AG09309 (cell line): Measurements from ENCODE around the gene PLCL2.

Experiments used
- DNase-seq: peaks from one replicate; pipeline ENCODE4 v3.0.0-alpha.2; 2010; ENCODE audit warnings: low read depth
- H3K4me3 ChIP-seq: 2 replicates; pipeline ENCODE4 v1.5.1; 2011; ENCODE audit warnings: mild to moderate bottlenecking, low read depth, low read length, moderate library complexity; ENCODE audit not compliant: control insufficient read depth
- CTCF ChIP-seq: IDR thresholded peaks from 2 replicates; pipeline ENCODE4 v1.5.1; 2011; ENCODE audit warnings: mild to moderate bottlenecking, low read depth, low read length, inconsistent platforms; ENCODE audit not compliant: insufficient read depth, control insufficient read depth; ENCODE audit errors: missing control alignments

PLCL2 gene

GRCh38 chr3:16936676-16937230 lies 52.0 kb downstream of the PLCL2 start:
- no peak for DNase-seq
- no peak overlapping the region for H3K4me3 ChIP-seq
- no peak for TF ChIP-seq CTCF

GRCh38 chr3:16937326-16937845 lies 52.6 kb downstream of the PLCL2 start:
- no peak for DNase-seq
- H3K4me3 ChIP-seq = no peak overlapping the region

GRCh38 chr3:16940769-16941700 lies 56.3 kb downstream of the PLCL2 start:
- no peak for TF ChIP-seq CTCF
- H3K4me3 ChIP-seq = no peak overlapping the region
- no peak for DNase-seq

More at GRCh38 chr3:16937326-16937845, 52.6 kb downstream of the PLCL2 start:
- no peak for TF ChIP-seq CTCF

GRCh38 chr3:16942955-16943354 lies 58.2 kb downstream of the PLCL2 start:
- DNase-seq = no peak
- H3K4me3 ChIP-seq = no peak overlapping the region
- TF ChIP-seq CTCF = no peak

- H3K4me3 ChIP-seq = no peak overlapping the region
- TF ChIP-seq CTCF = no peak
- no peak for DNase-seq
Observed at GRCh38 chr3:16943857-16944256, 59.1 kb downstream of the PLCL2 start.

- TF ChIP-seq CTCF = no peak
- no peak for DNase-seq
- H3K4me3 ChIP-seq = no peak overlapping the region
Observed at GRCh38 chr3:16944356-16944755, 59.6 kb downstream of the PLCL2 start.
